Naive B cell (primary cell): ENCODE results near the gene AHRR. TPM values are rescaled to one million over a fixed set of nuclear protein-coding genes. Genes with fewer than 3 reads are reported as not detected.

ENCODE experiments used
- ATAC-seq, 2 donors: fragments of 150-1000 bp; cut with Tn5 transposase; 2 replicates each; pipeline ENCODE4 v1.10.0; 2021; ENCODE audit warnings: low read depth in 2 of 2, mild to moderate bottlenecking in 2 of 2, moderate library complexity in 2 of 2
- DNase-seq: peaks from one replicate; pipeline ENCODE4 v3.0.0; 2022
- H3K27ac Mint-ChIP-seq, 6 donors: one replicate each; pipeline ENCODE4 v1.8.0; 2020 to 2022; ENCODE audit warnings: mild to moderate bottlenecking in 6 of 6, mixed read lengths in 6 of 6, moderate library complexity in 5 of 6, inconsistent platforms in 2 of 6
- H3K27me3 Mint-ChIP-seq, 3 donors: one replicate each; pipeline ENCODE4 v1.8.0; 2021 to 2022; ENCODE audit warnings: mixed read lengths in 3 of 3, mild to moderate bottlenecking in 1 of 3
- H3K36me3 Mint-ChIP-seq, 2 donors: one replicate each; pipeline ENCODE4 v1.8.0; 2020 to 2022; ENCODE audit warnings: mixed read lengths in 2 of 2, inconsistent platforms in 1 of 2, mild to moderate bottlenecking in 1 of 2
- H3K4me1 Mint-ChIP-seq, 3 donors: one replicate each; pipeline ENCODE4 v1.8.0; 2020 to 2022; ENCODE audit warnings: mixed read lengths in 3 of 3, inconsistent platforms in 1 of 3, mild to moderate bottlenecking in 1 of 3, moderate library complexity in 1 of 3
- H3K4me3 Mint-ChIP-seq, 8 donors: one replicate each; pipeline ENCODE4 v1.8.0; 2020 to 2022; ENCODE audit warnings: mild to moderate bottlenecking in 8 of 8, mixed read lengths in 8 of 8, moderate library complexity in 8 of 8, inconsistent platforms in 2 of 8
- H3K9me3 Mint-ChIP-seq, 7 donors: one replicate each; pipeline ENCODE4 v1.8.0; 2020 to 2022; ENCODE audit warnings: mixed read lengths in 7 of 7, mild to moderate bottlenecking in 5 of 7, inconsistent platforms in 2 of 7, moderate library complexity in 1 of 7
- polyA plus RNA-seq, 6 donors: library from polyadenylated mRNA; unstranded; fragments of 300-500 nt; fragmentation: Illumina TruSeq; gene quantifications; one replicate each; pipeline ENCODE4 v1.2.3, GENCODE V29; 2021; ENCODE audit warnings: low read depth in 6 of 6

Gene AHRR
- polyA plus RNA-seq, 6 donors from 2014 or later = 0.09 TPM; not detected in 5

DNA sequence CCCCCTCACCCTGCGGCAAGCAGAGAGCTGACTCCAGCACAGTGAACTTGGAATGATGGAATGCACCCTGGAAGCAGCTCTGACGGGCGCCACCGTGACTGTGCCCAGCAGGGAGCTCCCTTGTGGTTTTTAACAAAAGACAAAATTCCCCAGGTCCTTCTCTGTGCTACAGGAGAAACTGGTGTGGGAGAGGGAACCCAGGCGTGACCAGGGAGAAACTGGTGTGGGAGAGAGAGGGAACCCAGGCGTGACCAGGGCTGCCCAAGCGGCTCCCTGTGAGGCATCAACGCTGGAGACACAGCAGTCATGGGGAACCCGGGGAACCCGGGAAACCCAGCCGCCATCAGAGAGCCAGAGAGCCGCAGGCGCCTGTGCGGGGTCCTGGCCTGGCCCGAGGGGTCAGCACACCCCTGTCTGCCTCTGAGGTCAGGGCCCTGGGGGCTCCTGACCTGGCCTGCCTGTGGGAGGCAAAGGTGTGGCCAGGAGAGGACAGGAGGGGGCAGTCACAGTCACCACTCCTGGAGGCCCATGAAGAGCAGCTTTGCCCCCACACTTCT is 3.1 kb upstream of the AHRR start:
- peaks cover 11 to 31% (median 15%) of the 10 kb centered on the region in 3 donors for H3K4me1 Mint-ChIP-seq
- no peak overlapping the region for H3K27ac Mint-ChIP-seq
- H3K27me3 Mint-ChIP-seq = peaks cover 9 to 29% (median 10%) of the 10 kb centered on the region in 3 donors
- H3K9me3 Mint-ChIP-seq = no peaks in the 10 kb centered on the region
- no peak for ATAC-seq
- H3K36me3 Mint-ChIP-seq = peaks cover 9 to 13% of the 10 kb centered on the region in 2 donors
- no peak overlapping the region for H3K4me3 Mint-ChIP-seq
- DNase-seq = no peak

DNA sequence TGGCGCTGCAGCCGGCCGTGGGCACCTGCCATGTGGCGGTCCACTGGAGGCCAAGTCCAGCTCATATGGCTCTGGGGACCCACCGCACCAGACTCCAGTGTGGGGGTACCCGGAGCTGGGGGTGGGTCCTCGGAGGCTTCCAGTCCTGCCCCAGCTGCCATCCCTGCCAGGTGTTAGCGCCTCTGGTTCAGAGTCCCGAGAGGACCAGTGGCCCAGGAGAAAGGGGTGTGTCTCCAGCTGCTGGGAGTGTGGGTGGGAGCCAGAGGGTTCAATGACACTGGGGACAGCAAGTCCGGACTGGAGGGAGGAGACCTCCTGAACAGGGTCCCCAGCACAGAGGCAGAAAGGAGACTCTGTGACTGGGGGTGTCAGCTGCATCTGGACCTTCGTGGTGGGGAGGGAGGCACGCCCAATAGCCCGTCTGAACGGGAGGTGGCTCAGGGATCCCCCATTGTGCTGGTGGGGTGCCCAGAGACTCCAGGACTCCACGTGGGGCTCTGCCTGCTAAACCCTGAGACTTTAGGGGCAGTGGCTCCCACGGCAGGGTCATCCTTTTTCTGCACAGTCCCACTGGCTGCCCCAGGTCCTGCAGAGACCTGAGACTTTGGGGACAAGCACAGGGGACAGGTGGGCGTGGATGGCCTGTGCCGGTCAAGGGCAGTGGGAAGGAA is 2.4 kb upstream of the AHRR start:
- ATAC-seq = no peak

DNA sequence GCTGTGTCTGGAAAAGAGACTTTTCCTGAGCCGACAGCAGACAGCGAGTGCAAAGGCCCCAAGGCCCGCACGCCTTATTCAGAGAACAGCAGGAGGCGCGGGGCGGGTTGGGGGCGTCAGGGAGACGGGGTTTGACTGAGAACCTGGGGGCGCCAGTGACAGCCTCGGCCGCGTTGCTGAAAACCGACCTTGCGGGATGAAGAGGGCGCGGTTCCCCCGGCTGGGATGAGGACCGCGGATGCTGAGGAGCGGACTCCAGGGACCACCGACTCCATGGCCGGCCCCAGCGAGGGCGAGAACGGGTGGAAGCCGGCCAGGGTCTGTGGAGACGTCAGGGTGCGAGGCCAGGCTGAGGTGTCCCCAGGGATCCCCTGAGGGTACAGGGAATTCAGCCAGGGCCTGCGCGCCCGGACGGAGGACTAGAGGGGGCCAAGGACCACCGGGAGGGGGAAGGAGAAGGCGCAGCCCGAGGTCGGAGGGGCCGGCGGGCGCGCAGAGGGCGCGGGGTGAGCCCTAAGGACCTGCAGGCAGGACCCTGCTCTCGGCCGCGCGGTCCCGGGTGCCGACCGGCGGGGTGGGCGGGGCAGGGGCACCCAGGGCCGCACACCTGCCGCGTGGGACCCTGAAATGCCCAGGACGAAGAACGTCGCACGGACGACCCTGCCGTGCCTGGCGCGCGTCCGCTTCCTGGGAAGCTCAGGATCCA is 837 bp upstream of the AHRR start:
- no peak for ATAC-seq
- Mint-ChIP-seq H3K36me3 (peaks cover 0 to 14% of the 10 kb centered on the region in 2 donors), H3K27ac (no peak overlapping the region), H3K4me3 (peak overlapping the region in 7 of 8 donors; percentile 57 to 85 (median 73)), H3K27me3 (peaks cover 19 to 45% (median 27%) of the 10 kb centered on the region in 3 donors), H3K9me3 (no peaks in the 10 kb centered on the region), H3K4me1 (peaks cover 11 to 32% (median 21%) of the 10 kb centered on the region in 3 donors)
- DNase-seq = no peak

More for the DNA sequence above, 2.4 kb upstream of the AHRR start:
- peaks cover 11 to 37% (median 21%) of the 10 kb centered on the region in 3 donors for H3K4me1 Mint-ChIP-seq
- H3K4me3 Mint-ChIP-seq = peak overlapping the region in 2 of 8 donors; percentile 29 to 41
- H3K9me3 Mint-ChIP-seq = no peaks in the 10 kb centered on the region
- no peak for DNase-seq
- H3K27me3 Mint-ChIP-seq = peaks cover 15 to 36% (median 17%) of the 10 kb centered on the region in 3 donors
- peaks cover 8 to 20% of the 10 kb centered on the region in 2 donors for H3K36me3 Mint-ChIP-seq
- H3K27ac Mint-ChIP-seq = no peak overlapping the region

DNA sequence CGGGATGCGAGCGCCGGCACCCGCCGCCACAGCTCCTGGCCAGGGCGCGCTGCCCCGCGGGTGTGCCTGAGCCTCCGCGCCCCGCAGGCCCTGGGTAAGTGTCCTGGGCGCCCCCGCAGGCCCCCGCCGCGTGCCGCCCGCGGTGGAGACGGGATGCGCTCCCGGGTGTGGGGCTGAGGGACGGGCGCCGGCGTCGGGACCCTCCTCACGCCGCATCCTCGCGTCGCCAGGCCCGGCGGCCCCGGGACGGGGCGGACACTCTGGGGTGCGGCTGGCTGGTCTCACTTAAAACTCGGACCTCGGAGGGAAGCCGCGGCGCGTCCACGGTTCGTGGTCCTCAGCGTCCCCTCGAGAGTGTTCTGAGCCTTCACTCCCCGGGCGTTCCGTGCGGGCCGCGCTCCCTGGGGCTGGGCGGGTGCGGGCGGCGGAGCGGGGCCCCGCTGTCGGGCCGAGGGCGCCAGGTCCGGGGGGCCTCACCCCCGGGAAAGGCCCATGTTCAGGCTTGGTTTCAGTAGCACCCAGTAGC is 275 bp downstream of the AHRR start:
- no peaks in the 10 kb centered on the region for H3K9me3 Mint-ChIP-seq
- H3K4me3 Mint-ChIP-seq = peak overlapping the region in 1 of 8 donors; percentile 43
- peaks cover 20 to 55% (median 35%) of the 10 kb centered on the region in 3 donors for H3K27me3 Mint-ChIP-seq
- peaks cover 0 to 8% of the 10 kb centered on the region in 2 donors for H3K36me3 Mint-ChIP-seq
- DNase-seq (no peak), ATAC-seq (peak in 1 of 2 donors; percentile 22)
- peaks cover 5 to 23% (median 15%) of the 10 kb centered on the region in 3 donors for H3K4me1 Mint-ChIP-seq
- no peak overlapping the region for H3K27ac Mint-ChIP-seq

DNA sequence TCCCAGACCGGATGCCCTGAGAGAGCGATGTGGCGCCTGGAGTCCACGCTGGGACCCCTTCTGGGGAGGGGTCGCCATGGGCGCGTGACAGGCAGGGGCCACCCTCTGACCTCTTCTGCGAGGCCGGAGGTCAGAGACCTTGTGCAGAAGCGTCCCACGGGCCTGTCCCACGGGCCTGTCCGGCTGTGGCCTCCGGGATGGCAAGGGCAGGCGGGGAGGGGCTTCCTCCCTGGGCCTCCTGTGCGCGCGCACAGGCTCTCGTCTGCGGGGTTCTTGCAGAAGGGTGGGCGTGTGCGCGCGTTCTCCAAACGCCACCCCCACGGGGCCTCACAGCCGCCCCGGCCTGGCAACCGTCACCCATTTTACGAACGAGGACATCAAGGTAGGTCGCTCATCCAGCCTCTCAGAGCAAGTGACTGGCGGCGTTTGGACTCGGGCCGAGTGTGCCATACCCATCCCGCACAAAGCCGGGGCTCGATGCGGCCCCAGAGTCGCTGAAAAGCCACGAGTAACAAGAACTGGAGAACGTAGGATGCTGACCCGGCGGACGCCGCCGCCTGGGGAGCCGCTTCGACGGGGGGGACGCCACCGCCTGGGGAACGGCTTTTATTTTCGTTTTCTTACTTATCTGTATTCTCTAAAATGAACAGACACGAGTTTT is 897 bp downstream of the AHRR start:
- H3K9me3 Mint-ChIP-seq = no peaks in the 10 kb centered on the region
- no peak overlapping the region for H3K27ac Mint-ChIP-seq
- H3K36me3 Mint-ChIP-seq = peaks cover 0 to 8% of the 10 kb centered on the region in 2 donors
- H3K4me3 Mint-ChIP-seq = peak overlapping the region; percentile 32 to 77 (median 53)
- DNase-seq = no peak
- peaks cover 20 to 59% (median 35%) of the 10 kb centered on the region in 3 donors for H3K27me3 Mint-ChIP-seq
- peaks cover 5 to 23% (median 15%) of the 10 kb centered on the region in 3 donors for H3K4me1 Mint-ChIP-seq
- no peak for ATAC-seq

DNA sequence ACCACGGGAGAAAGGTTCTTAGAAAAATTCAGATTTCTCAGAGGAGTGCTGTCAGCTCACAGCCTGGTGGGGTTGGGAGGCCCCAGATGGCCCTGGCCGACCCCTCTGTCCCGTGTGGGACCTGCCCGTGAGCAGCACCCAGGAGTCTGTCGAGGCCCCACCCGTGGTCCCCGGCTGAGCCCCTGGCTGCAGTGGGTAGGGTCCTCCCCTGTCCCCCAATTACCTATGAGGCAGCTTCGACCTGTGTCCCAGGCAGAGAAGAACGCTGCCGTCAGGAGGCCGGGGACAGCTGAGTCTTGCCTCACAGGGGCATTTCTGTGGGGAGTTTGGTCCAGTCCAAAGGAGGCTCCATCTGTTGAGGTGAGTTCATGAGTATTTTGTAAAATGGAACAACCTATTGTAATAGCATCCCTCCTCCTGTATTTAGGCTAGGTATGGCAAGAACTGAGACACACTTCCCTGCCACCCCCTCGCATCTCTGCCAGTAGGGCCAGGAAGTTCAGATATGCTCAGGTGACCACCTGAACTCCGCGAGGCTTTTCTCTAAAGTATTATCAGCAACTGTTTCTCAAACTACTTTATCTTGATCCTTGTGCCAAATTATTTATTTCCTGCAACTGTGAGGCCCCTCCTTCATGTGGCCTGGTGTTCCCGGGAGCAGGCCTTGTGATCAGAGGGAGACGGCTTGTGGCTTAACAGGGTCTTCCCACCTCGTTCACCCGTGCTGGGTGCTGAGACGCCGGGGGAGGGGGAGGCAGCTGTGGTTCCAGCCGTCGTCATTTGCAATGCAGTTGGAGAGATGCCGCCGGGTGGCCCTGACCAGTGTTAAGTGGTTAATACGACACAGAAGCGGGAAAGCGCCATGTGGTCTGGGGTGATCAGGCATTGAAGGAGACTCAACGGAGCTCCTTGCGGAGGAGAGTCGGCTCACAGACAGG is 1.7 kb downstream of the AHRR start:
- H3K27me3 Mint-ChIP-seq = peaks cover 20 to 61% (median 36%) of the 10 kb centered on the region in 3 donors
- H3K36me3 Mint-ChIP-seq = peaks cover 0 to 8% of the 10 kb centered on the region in 2 donors
- no peak for DNase-seq
- H3K9me3 Mint-ChIP-seq = no peaks in the 10 kb centered on the region
- H3K4me1 Mint-ChIP-seq = peaks cover 5 to 23% (median 15%) of the 10 kb centered on the region in 3 donors
- peak overlapping the region in 7 of 8 donors; percentile 30 to 69 (median 56) for H3K4me3 Mint-ChIP-seq
- ATAC-seq = no peak
- no peak overlapping the region for H3K27ac Mint-ChIP-seq

DNA sequence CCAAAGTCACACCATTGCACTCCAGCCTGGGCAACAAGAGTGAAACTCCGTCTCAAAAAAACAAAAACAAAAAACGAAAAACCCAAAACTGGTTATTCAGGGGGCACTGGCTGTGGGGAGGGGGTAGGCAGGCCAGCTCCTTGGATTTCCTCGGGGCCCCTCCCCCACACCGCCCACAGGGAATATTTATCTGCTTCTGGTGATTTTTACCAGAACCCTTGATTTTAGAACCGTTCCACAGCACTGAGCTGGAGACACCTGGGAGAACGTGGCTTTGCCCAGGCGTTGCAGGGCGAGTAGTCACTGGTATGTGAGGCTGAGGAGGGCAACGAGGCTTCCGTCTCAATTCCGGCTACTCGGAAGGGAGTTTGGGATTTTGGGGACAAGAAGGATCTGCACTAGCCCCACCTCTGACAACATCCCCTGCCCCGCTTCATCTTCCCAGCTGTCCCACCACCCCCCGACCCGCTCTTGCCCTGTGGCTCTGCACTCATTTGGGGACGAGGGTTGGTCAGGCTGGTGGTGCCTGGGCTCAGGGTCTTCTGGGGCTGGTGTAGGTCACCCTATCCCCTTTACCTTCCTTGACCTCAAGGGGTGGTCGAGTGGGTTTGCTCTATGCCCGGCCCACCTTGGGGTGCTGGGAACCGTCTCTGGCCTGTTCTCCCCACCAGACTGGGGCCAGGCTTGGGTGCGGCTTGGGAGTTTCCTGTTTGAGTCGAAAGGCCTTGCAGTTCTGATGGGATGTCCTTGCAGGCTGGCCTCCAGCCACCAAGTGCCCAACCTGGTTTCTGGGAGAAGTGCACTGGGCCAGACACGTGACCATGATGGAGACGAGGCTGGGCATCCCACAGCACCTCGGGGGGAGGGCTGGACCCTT is 3.5 kb downstream of the AHRR start:
- no peaks in the 10 kb centered on the region for H3K9me3 Mint-ChIP-seq
- no peak for ATAC-seq
- no peak overlapping the region for H3K27ac Mint-ChIP-seq
- H3K4me3 Mint-ChIP-seq = no peak overlapping the region
- no peak for DNase-seq
- peaks cover 0 to 8% of the 10 kb centered on the region in 2 donors for H3K36me3 Mint-ChIP-seq
- H3K4me1 Mint-ChIP-seq = peaks cover 5 to 23% (median 15%) of the 10 kb centered on the region in 3 donors
- H3K27me3 Mint-ChIP-seq = peaks cover 28 to 58% (median 48%) of the 10 kb centered on the region in 3 donors

DNA sequence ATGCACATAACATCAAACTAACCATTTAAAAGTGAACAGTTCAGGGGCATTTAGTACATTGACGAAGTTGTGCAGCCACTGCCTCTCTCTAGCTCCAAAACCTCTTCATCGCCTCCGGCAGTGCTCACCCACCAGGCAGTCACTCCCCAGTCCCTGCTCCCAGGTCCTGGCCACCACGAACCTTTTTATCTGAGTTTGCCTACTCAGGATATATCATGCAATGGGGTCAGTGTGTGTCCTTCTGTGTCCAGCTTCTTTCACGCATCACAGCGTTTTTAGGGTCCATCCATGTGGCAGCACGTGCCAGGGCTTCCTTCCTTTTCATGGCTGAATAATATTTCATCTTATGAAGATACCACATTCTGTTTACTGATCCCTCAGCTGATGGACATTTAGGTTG is 4.6 kb downstream of the AHRR start:
- Mint-ChIP-seq H3K27me3 (peaks cover 28 to 47% (median 41%) of the 10 kb centered on the region in 3 donors), H3K36me3 (peaks cover 0 to 8% of the 10 kb centered on the region in 2 donors), H3K4me3 (peak overlapping the region in 1 of 8 donors; percentile 12), H3K4me1 (peaks cover 0 to 13% (median 9%) of the 10 kb centered on the region in 3 donors), H3K27ac (no peak overlapping the region), H3K9me3 (no peaks in the 10 kb centered on the region)
- no peak for ATAC-seq
- no peak for DNase-seq

DNA sequence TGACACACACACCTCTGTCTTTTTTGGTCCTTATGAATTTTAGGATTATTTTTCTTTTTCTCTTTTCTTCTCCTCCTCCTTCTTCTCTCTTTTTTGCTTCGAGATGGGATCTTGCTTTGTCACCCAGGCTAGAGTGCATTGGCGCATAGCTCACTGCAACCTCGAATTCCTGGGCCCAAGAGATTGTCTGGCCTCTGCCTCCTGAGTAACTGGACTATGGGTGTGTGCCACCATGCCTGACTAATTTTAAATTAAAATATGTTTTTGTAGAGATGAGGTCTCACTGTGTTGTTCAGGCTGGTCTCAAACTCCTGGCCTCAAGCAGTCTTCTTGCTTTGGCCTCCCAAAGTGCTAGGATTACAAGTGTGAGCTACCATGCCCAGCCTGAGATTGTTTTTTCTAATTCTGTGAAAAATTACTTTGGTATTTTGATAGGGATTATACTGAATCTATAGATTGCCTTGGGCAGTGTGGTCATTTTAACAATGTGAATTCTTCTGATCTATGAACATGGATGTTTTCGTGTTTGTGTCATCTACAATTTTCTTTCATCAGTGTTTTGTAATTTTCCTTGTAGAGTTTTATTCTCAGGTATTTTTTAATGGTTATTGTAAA is 7.7 kb downstream of the AHRR start:
- peaks cover 29 to 48% (median 39%) of the 10 kb centered on the region in 3 donors for H3K27me3 Mint-ChIP-seq
- ATAC-seq = no peak
- no peaks in the 10 kb centered on the region for H3K4me1 Mint-ChIP-seq
- peak overlapping the region in 1 of 6 donors; percentile 31 for H3K27ac Mint-ChIP-seq
- H3K9me3 Mint-ChIP-seq = no peaks in the 10 kb centered on the region
- H3K36me3 Mint-ChIP-seq = peaks cover 0 to under 1% of the 10 kb centered on the region in 2 donors
- no peak overlapping the region for H3K4me3 Mint-ChIP-seq
- no peak for DNase-seq

DNA sequence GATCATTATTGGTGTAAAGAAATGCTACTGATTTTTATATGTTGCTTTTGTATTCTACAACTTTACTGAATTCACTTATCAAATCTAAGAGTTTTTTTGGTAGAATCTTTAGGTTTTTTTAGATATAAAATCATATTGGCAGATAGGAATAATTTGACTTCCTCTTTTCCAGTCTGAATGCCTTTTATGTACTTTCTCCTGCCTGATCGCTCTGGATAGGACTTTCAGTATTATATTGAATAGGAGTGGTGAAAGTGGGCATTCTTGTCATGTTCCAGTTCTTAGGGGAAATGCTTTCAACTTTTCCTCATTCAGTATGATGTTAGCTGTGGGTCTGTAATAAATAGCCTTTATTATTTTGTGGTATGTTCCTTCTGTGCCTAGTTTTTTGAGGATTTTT is 8.3 kb downstream of the AHRR start:
- no peak overlapping the region for H3K27ac Mint-ChIP-seq
- no peak overlapping the region for H3K4me3 Mint-ChIP-seq
- ATAC-seq (no peak), DNase-seq (no peak)
- H3K36me3 Mint-ChIP-seq = no peaks in the 10 kb centered on the region
- peaks cover 33 to 54% (median 44%) of the 10 kb centered on the region in 3 donors for H3K27me3 Mint-ChIP-seq
- no peaks in the 10 kb centered on the region for H3K4me1 Mint-ChIP-seq
- H3K9me3 Mint-ChIP-seq = no peaks in the 10 kb centered on the region

DNA sequence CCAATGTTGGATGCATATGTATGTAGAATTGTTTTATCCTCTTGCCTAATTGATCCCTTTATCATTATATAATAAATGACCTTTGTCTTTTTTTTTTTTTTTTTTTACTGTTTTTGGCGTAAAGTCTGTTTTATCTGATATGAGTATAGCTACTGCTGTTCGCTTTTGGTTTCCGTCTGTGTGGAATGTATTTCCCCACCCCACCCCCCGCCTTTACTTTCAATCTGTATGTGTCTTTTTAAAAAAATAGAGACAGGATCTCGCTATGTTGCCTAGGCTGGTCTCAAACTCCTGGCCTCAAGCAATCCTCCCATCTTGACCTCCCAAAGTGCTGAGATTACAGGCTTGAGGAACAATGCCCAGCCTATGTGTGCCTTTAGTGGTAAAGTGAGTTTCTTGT is 11.3 kb downstream of the AHRR start:
- ATAC-seq (no peak), DNase-seq (no peak)
- Mint-ChIP-seq H3K4me1 (no peaks in the 10 kb centered on the region), H3K36me3 (no peaks in the 10 kb centered on the region), H3K27ac (no peak overlapping the region), H3K4me3 (peak overlapping the region in 1 of 8 donors; percentile 42), H3K9me3 (no peaks in the 10 kb centered on the region), H3K27me3 (peaks cover 29 to 45% (median 41%) of the 10 kb centered on the region in 3 donors)
